ENCODE data around the gene TAP1.
A peak's percentile ranks its signal among the peaks of the same experiment; 100 is the strongest.
"Not testable (repeated sequence)": the region's sequence is repeated elsewhere in the genome, so short reads cannot be mapped to it uniquely, and the experiment has no call there.

The TAP1 gene

DNA sequence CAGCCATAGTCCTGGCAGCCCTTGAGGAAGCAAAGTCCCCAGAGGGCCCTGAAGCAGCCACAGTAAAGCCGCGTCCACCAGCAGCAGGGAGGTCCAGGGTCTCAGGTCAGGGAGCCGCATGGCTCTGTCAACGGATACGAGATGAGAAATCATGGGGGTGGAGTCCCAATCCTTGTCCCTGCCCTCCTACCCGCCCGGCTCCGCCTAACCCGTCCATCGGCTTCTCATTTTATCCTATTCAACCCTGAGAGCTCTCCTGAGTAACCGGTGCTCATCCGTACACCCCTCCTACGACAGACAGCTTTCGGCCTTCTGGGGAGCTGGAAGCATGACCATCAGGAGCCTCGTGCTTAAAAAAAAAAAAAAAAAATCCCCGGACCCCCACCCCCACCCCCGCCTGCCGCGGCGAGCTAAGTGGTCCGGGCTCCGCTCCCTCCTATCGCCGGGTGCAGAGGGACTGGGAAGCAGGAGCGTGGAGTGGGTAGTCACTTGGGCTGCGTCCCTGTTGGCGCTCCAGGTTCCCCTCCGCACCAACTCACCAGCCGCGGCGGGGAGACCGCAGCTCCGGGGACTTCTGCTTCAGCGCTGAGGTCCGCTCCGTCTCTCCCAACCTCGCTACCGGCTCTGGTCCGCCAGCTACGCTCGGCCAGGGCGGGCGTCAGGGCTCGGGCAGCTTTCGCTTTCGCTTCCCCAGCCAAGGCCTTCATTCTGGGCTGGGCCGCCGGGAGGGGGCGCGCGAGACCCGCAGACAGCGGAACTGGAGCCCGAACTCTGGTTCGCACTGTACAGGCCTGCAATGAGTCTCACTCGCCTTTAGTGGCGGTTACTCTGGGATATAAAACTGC, 15.2 kb downstream of the TAP1 start, which contains the start of gene TAP2:
TAP2 (minus strand) TSS at position 626 of the 845 bp plus-strand sequence; CDS start at position 120, 506 bp downstream.
- DNase-seq: peak; percentile 92

- DNase-seq: peak; percentile 36
Measured at GRCh38 chr6:32837651-32838113, 15.8 kb downstream of the TAP1 start.

DNA sequence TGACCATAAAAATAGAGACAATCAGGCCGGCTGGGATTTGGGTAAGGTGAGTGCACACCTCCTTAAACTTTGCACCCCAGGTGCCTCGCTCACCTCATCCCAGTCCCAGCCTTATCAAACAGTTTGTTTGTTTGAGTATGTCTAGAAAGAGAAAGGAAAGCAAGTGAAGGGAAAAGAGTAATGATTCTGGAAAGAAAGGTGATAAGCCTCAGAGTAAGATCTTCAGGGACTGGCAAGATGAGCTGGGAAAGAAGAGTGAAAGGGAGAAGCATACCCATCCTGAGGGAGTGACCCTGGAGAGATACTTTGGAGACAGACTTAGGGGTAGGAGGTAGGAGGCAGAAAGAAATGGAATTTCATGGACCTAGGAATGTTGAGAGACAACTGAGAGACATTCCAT, 16.6 kb downstream of the TAP1 start:
- no peak for DNase-seq

DNA sequence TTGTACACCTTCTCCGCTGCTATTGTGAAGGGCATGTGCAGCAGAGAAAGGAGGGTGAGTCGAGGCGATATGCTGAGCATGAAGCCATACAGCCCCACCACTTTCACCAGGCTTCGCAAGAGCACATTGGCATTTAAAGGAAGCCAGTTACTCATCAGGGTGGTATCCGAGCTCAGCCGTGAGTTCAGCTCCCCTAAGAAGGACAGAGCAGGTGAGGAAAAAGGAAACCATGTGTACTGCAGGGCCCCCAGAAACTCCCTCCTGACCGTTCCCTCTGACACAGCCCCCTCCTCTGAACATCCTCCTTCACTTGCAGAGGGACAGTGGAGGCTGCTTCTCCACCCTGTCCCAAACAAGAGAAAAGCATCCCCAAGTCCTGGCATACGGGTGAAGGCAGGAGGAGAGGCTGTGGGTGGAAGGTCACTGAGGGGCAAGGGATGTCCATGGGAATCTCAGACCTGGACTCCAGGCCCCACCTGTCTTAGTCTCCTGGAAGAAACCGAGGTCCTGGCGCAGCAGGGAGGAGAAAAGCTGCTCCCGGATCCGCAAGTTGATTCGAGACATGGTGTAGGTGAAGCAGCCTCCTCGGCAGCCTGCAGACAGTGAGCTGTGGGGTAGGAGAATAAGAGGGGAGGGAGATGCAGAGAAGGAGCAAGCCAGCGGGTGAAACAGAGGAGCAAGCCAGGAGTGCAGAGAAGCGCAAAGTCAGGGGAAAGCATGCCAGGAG, 18.2 kb downstream of the TAP1 start:
- no peak for DNase-seq

DNA sequence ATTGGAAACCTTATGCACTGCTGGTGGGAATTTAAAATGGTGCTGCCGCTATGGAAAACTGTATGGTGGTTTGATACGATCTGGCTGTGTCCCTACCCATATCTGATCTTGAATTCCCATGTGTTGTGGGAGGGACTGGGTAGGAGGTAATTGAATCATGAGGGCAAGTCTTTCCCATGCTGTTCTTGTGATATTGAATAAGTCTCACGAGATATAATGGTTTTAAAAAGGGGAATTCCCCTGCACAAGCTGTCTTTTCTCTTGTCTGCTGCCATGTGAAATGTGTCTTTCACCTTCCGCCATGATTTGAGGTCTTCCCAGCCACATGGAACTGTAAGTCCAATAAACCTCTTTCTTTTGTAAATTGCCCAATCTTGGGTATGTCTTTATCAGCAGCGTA, 19.8 kb downstream of the TAP1 start:
- DNase-seq: no peak

- no peak for DNase-seq
Measured at GRCh38 chr6:32832535-32832934, 21.0 kb downstream of the TAP1 start.

DNA sequence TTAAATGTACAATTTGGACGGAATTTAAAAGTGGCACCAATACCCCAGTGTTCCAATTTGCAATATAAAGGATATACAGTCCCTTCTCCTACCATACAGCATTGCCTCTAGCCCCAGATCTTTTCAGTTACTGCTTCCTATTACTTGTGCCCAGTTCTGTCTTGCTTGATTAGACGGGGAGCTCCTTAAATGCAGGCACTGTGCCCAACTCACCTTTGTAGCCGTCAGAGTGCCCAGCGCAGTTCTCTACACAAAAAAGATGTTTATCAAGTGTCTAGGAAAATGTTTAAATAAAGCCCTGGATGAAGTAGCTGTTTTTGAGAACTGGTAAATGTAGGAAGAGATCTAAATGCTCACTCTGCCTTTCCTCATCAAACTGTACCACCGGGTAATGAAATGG, 22.6 kb downstream of the TAP1 start:
- DNase-seq: no peak

DNA sequence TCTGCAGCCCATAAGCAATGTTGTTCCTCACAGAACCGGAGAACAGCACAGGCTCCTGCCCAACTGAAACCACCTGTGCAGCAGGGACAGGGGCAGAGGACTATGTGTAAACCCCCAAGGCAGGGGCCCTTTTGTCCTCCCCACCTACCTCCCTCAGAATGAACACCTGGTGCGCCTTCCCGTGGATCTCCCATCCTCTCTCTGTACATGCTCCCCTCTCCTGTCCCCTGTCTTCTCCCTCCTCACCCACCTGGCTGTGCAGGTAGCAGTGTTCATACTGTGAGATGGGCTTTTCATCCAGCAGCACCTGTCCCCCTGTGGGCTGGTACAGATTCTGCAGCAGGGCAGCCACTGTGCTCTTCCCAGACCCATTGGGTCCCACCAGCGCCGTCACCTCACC, 23.5 kb downstream of the TAP1 start:
- DNase-seq: no peak

- no peak for DNase-seq
Measured at GRCh38 chr6:32829495-32829894, 24.0 kb downstream of the TAP1 start.

- no peak for DNase-seq
Measured at GRCh38 chr6:32827025-32827424, 26.5 kb downstream of the TAP1 start.

DNA sequence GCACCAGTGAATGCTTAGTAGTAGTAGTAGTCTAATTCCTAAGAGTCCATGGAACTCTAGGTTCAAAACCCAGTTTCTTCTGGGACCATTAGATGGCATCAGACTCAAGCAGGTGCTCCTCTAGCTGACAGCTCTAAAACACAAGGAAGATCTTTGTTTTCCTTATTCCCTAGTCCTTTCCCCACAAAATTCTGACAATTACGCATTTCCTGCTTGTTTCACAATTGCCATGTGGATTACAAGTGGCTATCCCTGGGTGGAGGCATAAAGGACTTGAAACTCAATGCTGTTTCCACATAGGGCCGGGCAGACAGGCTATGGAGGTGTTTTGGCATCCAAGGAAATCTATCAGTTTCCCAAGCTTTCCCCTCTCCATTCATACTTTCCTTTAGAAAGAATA, 27.5 kb downstream of the TAP1 start:
- peak; percentile 71 for DNase-seq

DNA sequence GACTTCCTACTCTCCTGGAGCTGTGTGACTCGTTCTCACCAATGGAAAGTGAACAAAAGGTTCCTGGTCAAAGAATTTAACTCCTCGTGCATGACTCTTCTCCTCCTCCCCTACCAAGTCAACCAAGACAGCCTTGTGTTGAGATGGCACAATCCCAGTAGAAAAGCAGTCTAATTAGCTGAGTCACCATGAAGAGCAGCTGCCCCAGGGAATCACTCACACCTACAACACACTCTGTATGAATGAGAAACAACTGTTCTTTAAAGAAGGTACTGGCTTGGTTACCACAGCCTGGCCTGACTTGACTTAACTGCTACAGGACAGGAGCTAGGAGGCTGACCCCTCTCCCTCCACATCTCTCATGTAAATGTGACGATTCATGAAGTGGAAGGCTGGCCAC, 33.8 kb downstream of the TAP1 start:
- DNase-seq: peak; percentile 81

- DNase-seq: no peak
Measured at GRCh38 chr6:32818867-32819266, 34.6 kb downstream of the TAP1 start.

DNA sequence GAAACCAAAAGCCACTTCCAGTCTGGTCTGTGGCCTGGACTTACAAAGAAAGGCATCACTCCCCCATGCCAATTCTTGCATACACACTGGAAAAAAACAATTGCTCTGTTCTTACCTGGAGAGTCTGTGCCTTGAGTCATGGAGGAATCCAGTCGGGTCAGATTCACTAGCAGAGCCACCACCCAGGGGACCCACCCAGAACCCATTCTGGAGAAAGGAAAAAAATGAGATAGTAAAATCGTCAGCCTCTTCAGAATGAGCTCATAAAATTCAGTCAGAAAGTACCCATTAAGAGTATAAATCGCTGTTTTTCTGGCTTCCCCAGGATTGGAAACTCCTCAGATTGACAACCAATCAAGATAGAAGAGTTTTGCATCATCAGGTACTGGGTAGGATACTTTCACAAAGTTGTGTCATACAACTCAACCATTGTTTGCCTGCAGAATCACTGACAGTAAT, 36.7 kb downstream of the TAP1 start, which contains the start of gene HLA-DOB:
HLA-DOB (minus strand) TSS at position 257 of the 459 bp plus-strand sequence; CDS start at position 206, 51 bp downstream.
- DNase-seq: peak; percentile 14

- no peak for DNase-seq
Measured at GRCh38 chr6:32815996-32816395, 37.5 kb downstream of the TAP1 start.

GRCh38 chr6:32815115-32815514, 38.4 kb downstream of the TAP1 start:
- no peak for DNase-seq

GRCh38 chr6:32814145-32814544, 39.4 kb downstream of the TAP1 start:
- DNase-seq: no peak

- no peak for DNase-seq
Measured at GRCh38 chr6:32809171-32809570, 44.3 kb downstream of the TAP1 start.

- no peak for DNase-seq
Measured at GRCh38 chr6:32807020-32807580, 46.4 kb downstream of the TAP1 start.

- not testable (repeated sequence) for DNase-seq
Measured at GRCh38 chr6:32805404-32805803, 48.1 kb downstream of the TAP1 start.

- DNase-seq: no peak
Measured at GRCh38 chr6:32803416-32803815, 50.1 kb downstream of the TAP1 start.

- DNase-seq: no peak
Measured at GRCh38 chr6:32799740-32800139, 53.8 kb downstream of the TAP1 start.

DNA sequence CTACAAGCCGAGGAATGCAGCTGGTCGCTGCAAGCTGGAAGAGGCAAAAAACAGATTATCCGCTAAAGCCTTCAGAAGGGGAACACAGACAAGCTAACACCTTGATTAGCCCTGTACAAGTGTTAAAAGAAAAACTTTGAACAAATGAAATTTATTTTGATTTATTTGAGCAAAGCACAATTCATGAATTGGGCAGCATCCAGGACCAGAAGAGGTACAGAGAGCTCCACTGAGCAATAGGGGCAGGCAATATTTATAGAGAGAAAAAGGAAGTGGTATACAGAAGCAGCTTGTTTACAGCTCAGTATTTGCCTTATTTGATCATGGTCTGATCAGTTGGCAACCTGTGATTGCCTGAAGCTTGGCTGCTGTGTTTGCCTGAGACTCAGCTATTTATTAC, 54.3 kb downstream of the TAP1 start:
- DNase-seq: no peak
